ENCODE results near the gene PRLH.
"Not testable (repeated sequence)": the region's sequence is repeated elsewhere in the genome, so short reads cannot be mapped to it uniquely, and the experiment has no call there.

PRLH gene

DNA sequence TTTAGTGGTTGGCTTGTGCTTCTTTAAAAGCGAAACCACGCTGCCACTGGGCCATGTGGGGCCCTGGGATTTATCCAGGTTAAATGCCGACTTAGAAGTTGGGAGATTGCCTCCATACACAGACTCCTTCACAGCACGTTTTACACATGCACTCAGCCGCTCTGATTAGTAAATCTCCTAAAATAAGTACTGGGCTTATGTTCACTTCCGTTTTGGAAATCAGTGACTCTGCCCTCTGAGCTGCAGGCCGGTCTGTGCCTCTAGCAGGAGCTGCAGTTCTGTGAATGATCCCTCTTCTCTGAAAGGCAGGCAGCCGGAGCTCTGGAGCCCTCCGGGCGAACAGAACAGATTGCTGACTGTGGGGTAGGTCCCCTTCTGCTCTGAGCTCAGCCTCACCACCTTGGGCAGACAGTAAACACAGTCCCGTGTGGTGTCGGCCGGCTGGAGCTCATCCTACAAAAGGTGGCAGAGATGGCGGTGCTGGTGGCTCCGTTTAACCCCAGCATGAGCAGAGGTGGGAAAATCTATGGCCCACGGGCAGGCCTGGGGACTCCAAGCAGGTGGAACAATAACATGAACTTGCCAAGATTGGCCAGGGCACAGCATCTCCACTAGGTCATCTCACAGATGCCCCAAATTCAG lies 34.0 kb downstream of the PRLH start:
- DNase-seq = no peak
- TF ChIP-seq GATA1 (IDR thresholded peaks at IDR 0.05; ENCODE audit: low read depth, low read length) (no peak), POLR2A (IDR thresholded peaks at IDR 0.05; ENCODE audit: low read length) (no peak)

- TF ChIP-seq POLR2A (IDR thresholded peaks at IDR 0.05; ENCODE audit: low read length) (no peak), GATA1 (IDR thresholded peaks at IDR 0.05; ENCODE audit: low read depth, low read length) (no peak)
- DNase-seq = no peak
Observed at GRCh38 chr2:237601453-237602116, 35.2 kb downstream of the PRLH start.

DNA sequence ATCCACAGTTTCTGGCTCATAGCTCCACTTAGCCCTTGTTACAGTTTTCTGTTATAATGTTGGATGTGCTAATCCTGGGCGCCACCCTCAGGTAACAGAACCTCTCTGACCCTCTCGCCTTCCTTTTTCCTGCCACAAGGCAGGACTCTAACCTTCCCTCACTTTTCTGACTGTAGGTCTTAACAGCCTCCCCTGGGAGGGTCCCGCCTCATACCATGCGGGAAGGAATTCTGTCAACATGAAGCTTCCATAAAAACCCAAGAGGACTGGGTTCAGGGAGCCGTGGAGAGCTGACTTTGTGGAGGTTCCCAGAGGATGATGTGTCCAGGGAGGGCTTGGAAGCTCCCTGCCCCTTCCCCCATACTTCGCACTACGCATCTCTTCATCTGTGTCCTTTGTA lies 36.0 kb downstream of the PRLH start:
- DNase-seq = no peak
- TF ChIP-seq POLR2A (IDR thresholded peaks at IDR 0.05; ENCODE audit: low read length) (no peak), GATA1 (IDR thresholded peaks at IDR 0.05; ENCODE audit: low read depth, low read length) (no peak)

- TF ChIP-seq POLR2A (IDR thresholded peaks at IDR 0.05; ENCODE audit: low read length) = no peak
- no peak for TF ChIP-seq GATA1 (IDR thresholded peaks at IDR 0.05; ENCODE audit: low read depth, low read length)
- DNase-seq = no peak
Observed at GRCh38 chr2:237603049-237603717, 36.8 kb downstream of the PRLH start.

DNA sequence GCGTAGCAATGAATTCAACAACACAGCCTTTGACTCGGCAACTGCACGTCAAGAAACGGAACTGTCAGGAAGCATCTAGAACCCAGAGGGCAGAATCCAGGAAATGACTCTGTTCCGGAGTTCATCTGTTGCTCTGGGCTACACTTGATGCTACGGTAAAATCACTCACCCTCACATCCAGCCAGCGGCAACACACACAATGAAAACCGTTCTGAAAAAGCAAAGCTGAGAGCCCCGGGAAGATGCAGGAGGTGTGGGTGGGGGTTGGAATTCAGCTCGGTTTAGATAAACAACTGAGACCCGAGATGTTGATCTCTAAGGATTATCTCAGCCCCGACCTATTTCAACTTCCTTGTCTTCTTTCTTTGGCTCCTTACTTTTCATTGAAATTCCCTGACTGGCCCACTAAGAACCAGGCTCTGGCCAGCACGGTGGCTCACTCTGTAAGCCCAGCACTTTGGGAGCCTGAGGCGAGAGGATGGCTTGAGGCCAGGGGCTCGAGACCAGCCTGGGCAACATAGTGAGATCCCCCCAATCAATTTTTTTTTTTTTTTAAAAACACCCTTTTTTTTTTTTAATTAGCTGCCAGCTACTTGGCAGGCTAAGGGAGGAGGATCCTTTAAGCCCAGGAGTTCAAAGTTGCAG lies 37.5 kb downstream of the PRLH start:
- TF ChIP-seq GATA1 (IDR thresholded peaks at IDR 0.05; ENCODE audit: low read depth, low read length) (no peak), POLR2A (IDR thresholded peaks at IDR 0.05; ENCODE audit: low read length) (no peak)

DNA sequence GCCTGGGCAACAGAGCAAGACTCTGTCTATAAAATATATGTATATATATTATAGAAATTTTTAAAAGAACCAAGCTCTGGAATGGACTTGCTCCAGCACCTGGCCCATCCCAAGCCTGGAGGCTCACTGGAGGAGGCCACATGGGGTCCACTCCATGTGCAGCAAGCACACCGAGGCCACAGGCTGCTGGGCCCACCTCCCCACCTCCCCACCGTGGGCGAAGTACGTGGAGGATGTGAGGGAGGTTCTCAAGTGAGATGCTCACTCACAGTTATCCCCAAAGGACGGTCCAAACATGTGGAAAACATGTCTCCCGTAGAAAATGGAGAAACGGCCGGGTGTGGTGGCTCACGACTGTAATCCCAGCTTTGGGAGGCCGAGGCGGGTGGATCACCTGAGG lies 38.0 kb downstream of the PRLH start:
- DNase-seq = no peak
- TF ChIP-seq POLR2A (IDR thresholded peaks at IDR 0.05; ENCODE audit: low read length) (no peak), GATA1 (IDR thresholded peaks at IDR 0.05; ENCODE audit: low read depth, low read length) (no peak)

More for the DNA sequence above, 37.5 kb downstream of the PRLH start:
- no peak for DNase-seq

GRCh38 chr2:237604960-237605359 lies 38.6 kb downstream of the PRLH start:
- no peak for DNase-seq
- TF ChIP-seq GATA1 (IDR thresholded peaks at IDR 0.05; ENCODE audit: low read depth, low read length) (no peak), POLR2A (IDR thresholded peaks at IDR 0.05; ENCODE audit: low read length) (no peak)

GRCh38 chr2:237606522-237606921 lies 40.1 kb downstream of the PRLH start:
- not testable (repeated sequence) for DNase-seq

DNA sequence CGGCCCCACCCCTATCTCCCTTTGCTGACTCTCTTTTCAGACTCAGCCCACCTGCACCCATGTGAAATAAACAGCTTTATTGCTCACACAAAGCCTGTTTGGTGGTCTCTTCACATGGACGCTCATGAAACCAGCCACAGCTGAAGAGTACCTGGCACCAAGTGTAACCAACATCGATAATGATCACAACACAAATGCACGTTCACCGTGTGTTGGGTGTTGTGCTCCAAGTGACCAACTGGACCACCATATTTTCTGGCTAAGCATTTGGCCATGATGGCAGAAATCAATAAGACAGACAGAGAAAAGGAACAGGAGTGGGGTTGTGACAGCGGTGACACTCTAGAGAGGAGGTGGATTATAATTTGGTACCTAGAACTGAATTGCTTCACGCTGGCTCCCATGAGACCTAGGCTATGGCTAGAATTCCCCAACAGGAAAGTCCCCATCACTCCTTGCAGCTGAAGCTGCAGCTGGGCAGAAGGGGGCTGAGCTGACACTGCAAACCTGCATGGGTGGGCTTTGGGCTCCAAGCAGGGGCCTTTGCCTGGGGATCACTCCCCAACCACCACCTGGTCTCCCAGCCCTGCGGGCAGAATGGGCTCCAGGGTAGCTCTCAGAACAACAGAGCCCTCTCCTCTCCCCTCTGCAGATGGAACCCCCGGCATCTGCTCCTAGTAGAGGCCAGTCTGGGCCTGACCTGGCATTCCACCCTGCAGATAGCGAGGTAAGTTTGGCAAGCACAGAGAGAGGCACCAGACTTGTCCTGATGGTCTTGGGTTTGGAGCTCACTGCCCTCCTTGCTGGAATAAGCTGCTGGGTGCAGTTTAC lies 46.4 kb downstream of the PRLH start:
- TF ChIP-seq POLR2A (IDR thresholded peaks at IDR 0.05; ENCODE audit: low read length) = no peak
- no peak for TF ChIP-seq GATA1 (IDR thresholded peaks at IDR 0.05; ENCODE audit: low read depth, low read length)
- DNase-seq = no peak

GRCh38 chr2:237613679-237614078 lies 47.3 kb downstream of the PRLH start:
- TF ChIP-seq POLR2A (IDR thresholded peaks at IDR 0.05; ENCODE audit: low read length) (no peak), GATA1 (IDR thresholded peaks at IDR 0.05; ENCODE audit: low read depth, low read length) (no peak)
- no peak for DNase-seq

- TF ChIP-seq GATA1 (IDR thresholded peaks at IDR 0.05; ENCODE audit: low read depth, low read length) = no peak
- no peak for TF ChIP-seq POLR2A (IDR thresholded peaks at IDR 0.05; ENCODE audit: low read length)
- DNase-seq = no peak
Observed at GRCh38 chr2:237614151-237614720, 47.9 kb downstream of the PRLH start.

- TF ChIP-seq POLR2A (IDR thresholded peaks at IDR 0.05; ENCODE audit: low read length) (no peak), GATA1 (IDR thresholded peaks at IDR 0.05; ENCODE audit: low read depth, low read length) (no peak)
Observed at GRCh38 chr2:237615631-237616249, 49.4 kb downstream of the PRLH start.

GRCh38 chr2:237616373-237616733 lies 50.0 kb downstream of the PRLH start:
- no peak for DNase-seq
- TF ChIP-seq POLR2A (IDR thresholded peaks at IDR 0.05; ENCODE audit: low read length) (no peak), GATA1 (IDR thresholded peaks at IDR 0.05; ENCODE audit: low read depth, low read length) (no peak)

More at GRCh38 chr2:237615631-237616249, 49.4 kb downstream of the PRLH start:
- no peak for DNase-seq

All from erythroblast (primary cell).